GM12878 (cell line): ENCODE data around the gene DENND1A.

Experiments
- CBFB ChIP-seq: IDR thresholded peaks from 2 replicates; pipeline ENCODE4 v1.6.1; 2016; ENCODE audit warnings: antibody characterized with exemption, low read depth
- CREB1 ChIP-seq: IDR thresholded peaks from 2 replicates; pipeline ENCODE4 v1.6.1; 2012; ENCODE audit warnings: low read depth, mild to moderate bottlenecking, inconsistent platforms
- EED ChIP-seq: sonication (generic); IDR thresholded peaks from 2 replicates; pipeline ENCODE4 v1.6.1; 2016; ENCODE audit warnings: antibody characterized with exemption, low read depth
- EP300 ChIP-seq, 2 experiments: fragments of 150-350 bp in 1 of 2; IDR thresholded peaks; 2 replicates each; pipeline ENCODE4 v1.6.1; 2011 to 2012; ENCODE audit warnings: low read depth in 2 of 2, low read length in 2 of 2, borderline replicate concordance in 1 of 2, improper control_type of control experiment in 1 of 2, inconsistent platforms in 1 of 2; ENCODE audit not compliant: control insufficient read depth in 1 of 2
- POU2F2 ChIP-seq: IDR thresholded peaks from 3 replicates; pipeline ENCODE4 v1.6.1; 2011; ENCODE audit warnings: low read depth, mild to moderate bottlenecking, low read length, borderline replicate concordance
- SREBF2 ChIP-seq: IDR thresholded peaks from 2 replicates; pipeline ENCODE4 v1.6.1; 2012; ENCODE audit warnings: mild to moderate bottlenecking, low read length
- STAT3 ChIP-seq: IDR thresholded peaks from 2 replicates; pipeline ENCODE4 v1.6.1; 2011; ENCODE audit warnings: low read depth, low read length, improper control_type of control experiment
- SUZ12 ChIP-seq: fragments of 200-600 bp; sonication (generic); IDR thresholded peaks from one replicate; pipeline ENCODE4 v1.6.1; 2018; ENCODE audit warnings: antibody characterized with exemption, mild to moderate bottlenecking; ENCODE audit not compliant: unreplicated experiment
- ZSCAN29 ChIP-seq: fragments of 450-650 bp; IDR thresholded peaks from 2 replicates; pipeline ENCODE4 v1.6.1; 2017; ENCODE audit warnings: mild to moderate bottlenecking, moderate library complexity
- TF ChIP-seq, protein P1 (sequence below), 3 experiments: IDR thresholded peaks in 2 of 3; conservative IDR thresholded peaks in 1 of 3; 2 replicates each; pipeline ENCODE4 v1.5.1; 2011; ENCODE audit warnings: low read depth in 3 of 3, low read length in 3 of 3, mild to moderate bottlenecking in 3 of 3, control low read depth in 2 of 3, moderate library complexity in 2 of 3, inconsistent platforms in 1 of 3, mixed read lengths in 1 of 3; ENCODE audit not compliant: control insufficient read depth in 2 of 3, insufficient read depth in 1 of 3; ENCODE audit errors: extremely low read depth in 1 of 3
- TF ChIP-seq, protein P2 (sequence below): fragments of 450-650 bp; IDR thresholded peaks from 2 replicates; pipeline ENCODE4 v1.6.1; 2017; ENCODE audit warnings: mild to moderate bottlenecking

- TF ChIP-seq CBFB (no peak), EED (no peak), SUZ12 (no peak), SREBF2 (no peak), CREB1 (no peak), ZSCAN29 (no peak), POU2F2 (no peak), STAT3 (no peak), EP300 (IDR thresholded peaks at IDR 0.05; ENCODE audit: borderline replicate concordance in 1 of 2, control insufficient read depth in 1 of 2, low read depth in 2 of 2, low read length in 2 of 2) (no peak)
- TF ChIP-seq, protein P1, sequence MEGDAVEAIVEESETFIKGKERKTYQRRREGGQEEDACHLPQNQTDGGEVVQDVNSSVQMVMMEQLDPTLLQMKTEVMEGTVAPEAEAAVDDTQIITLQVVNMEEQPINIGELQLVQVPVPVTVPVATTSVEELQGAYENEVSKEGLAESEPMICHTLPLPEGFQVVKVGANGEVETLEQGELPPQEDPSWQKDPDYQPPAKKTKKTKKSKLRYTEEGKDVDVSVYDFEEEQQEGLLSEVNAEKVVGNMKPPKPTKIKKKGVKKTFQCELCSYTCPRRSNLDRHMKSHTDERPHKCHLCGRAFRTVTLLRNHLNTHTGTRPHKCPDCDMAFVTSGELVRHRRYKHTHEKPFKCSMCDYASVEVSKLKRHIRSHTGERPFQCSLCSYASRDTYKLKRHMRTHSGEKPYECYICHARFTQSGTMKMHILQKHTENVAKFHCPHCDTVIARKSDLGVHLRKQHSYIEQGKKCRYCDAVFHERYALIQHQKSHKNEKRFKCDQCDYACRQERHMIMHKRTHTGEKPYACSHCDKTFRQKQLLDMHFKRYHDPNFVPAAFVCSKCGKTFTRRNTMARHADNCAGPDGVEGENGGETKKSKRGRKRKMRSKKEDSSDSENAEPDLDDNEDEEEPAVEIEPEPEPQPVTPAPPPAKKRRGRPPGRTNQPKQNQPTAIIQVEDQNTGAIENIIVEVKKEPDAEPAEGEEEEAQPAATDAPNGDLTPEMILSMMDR (IDR thresholded peaks at IDR 0.05 in 2 of 3, conservative IDR thresholded peaks at IDR 0.05 in 1 of 3; ENCODE audit: control insufficient read depth in 2 of 3, extremely low read depth in 1 of 3, insufficient read depth in 1 of 3, low read depth in 3 of 3, low read length in 3 of 3) = no peak
- TF ChIP-seq, protein P2, sequence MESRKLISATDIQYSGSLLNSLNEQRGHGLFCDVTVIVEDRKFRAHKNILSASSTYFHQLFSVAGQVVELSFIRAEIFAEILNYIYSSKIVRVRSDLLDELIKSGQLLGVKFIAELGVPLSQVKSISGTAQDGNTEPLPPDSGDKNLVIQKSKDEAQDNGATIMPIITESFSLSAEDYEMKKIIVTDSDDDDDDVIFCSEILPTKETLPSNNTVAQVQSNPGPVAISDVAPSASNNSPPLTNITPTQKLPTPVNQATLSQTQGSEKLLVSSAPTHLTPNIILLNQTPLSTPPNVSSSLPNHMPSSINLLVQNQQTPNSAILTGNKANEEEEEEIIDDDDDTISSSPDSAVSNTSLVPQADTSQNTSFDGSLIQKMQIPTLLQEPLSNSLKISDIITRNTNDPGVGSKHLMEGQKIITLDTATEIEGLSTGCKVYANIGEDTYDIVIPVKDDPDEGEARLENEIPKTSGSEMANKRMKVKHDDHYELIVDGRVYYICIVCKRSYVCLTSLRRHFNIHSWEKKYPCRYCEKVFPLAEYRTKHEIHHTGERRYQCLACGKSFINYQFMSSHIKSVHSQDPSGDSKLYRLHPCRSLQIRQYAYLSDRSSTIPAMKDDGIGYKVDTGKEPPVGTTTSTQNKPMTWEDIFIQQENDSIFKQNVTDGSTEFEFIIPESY = no peak
Measured at GRCh38 chr9:123718188-123718587, 211.7 kb downstream of the DENND1A start.
